OCI-LY3 (cell line): ENCODE data around the gene DOP1B.
"Not testable (repeated sequence)": the region's sequence is repeated elsewhere in the genome, so short reads cannot be mapped to it uniquely, and the experiment has no call there.

ENCODE experiments used
- CTCF ChIP-seq: fragments of 200-600, 300-600 bp; sonication (generic); IDR thresholded peaks from 2 replicates; pipeline ENCODE4 v1.5.1; 2014; ENCODE audit warnings: antibody characterized with exemption, low read length, low read depth
- EZH2phosphoT487 ChIP-seq: fragments of 200-600 bp; shearing (Covaris generic); IDR thresholded peaks from 2 replicates; pipeline ENCODE4 v1.6.1; 2018; ENCODE audit warnings: antibody characterized with exemption, mixed run types, low read depth

- not testable (repeated sequence) for TF ChIP-seq CTCF, EZH2phosphoT487
Measured at GRCh38 chr21:36144233-36144632, 12.4 kb upstream of the DOP1B start.
